GM12801 (cell line): ENCODE data around the gene RRP9.

Experiments used
- CTCF ChIP-seq: IDR thresholded peaks from one replicate; pipeline ENCODE4 v1.5.1; 2011; ENCODE audit warnings: control low read depth; ENCODE audit not compliant: insufficient read length; ENCODE audit errors: extremely low read depth

The RRP9 gene

GRCh38 chr3:51932471-51933370 lies 9.0 kb downstream of the RRP9 start:
- TF ChIP-seq CTCF, result no peak

GRCh38 chr3:51931756-51932155 lies 9.9 kb downstream of the RRP9 start:
- no peak for TF ChIP-seq CTCF

GRCh38 chr3:51930439-51930838 lies 11.3 kb downstream of the RRP9 start:
- TF ChIP-seq CTCF, result no peak

- no peak for TF ChIP-seq CTCF
Observed at GRCh38 chr3:51929420-51930003, 12.2 kb downstream of the RRP9 start.

GRCh38 chr3:51928438-51928837 lies 13.3 kb downstream of the RRP9 start:
- no peak for TF ChIP-seq CTCF

GRCh38 chr3:51927061-51927977 lies 14.4 kb downstream of the RRP9 start:
- TF ChIP-seq CTCF, result no peak

GRCh38 chr3:51921081-51921578 lies 20.6 kb downstream of the RRP9 start:
- no peak for TF ChIP-seq CTCF
